GM12878 (cell line): Measurements from ENCODE around the gene PPP1R9B. TPM values are rescaled to one million over a fixed set of nuclear protein-coding genes. Genes with fewer than 3 reads are reported as not detected.

Source experiments
- ATAC-seq: fragments of 200-7000 bp; cut with Tn5 transposase; 3 replicates; pipeline ENCODE4 v1.9.1; 2020; ENCODE audit warnings: mild to moderate bottlenecking, moderate library complexity
- BruUV-seq: library from RNA; stranded (reverse); fragments of 400-500 nt; replicated peaks from 2 replicates; lab custom pipeline; 2021; lab: Mats Ljungman, UMichigan
- CTCF ChIA-PET: fragments of 300-600 bp; sonication (Branson Sonifier 250); formaldehyde crosslinking; extraction: SDS; loops from one replicate; lab custom pipeline; 2021; ENCODE audit warnings: inconsistent platforms; lab: Yijun Ruan, JAX
- POLR2A ChIA-PET: fragments of 350-600 bp; formaldehyde crosslinking; extraction: SDS; loops from one replicate; lab custom pipeline; 2021; ENCODE audit warnings: inconsistent platforms; lab: Charles Lee
- RAD21 ChIA-PET: fragments of 300-600 bp; sonication (Branson Sonifier 250); formaldehyde crosslinking; loops from one replicate; lab custom pipeline; 2023; ENCODE audit warnings: antibody characterized with exemption; ENCODE audit not compliant: unreplicated experiment; lab: Charles Lee
- SMC1A ChIA-PET: fragments of 300-600 bp; sonication (Branson Sonifier 250); formaldehyde crosslinking; loops from one replicate; lab custom pipeline; 2023; ENCODE audit not compliant: unreplicated experiment, uncharacterized antibody; lab: Charles Lee
- DNase-seq: peaks from one replicate; pipeline ENCODE4 v3.0.0-alpha.2; 2011; ENCODE audit warnings: low read depth, low spot score
- FAIRE-seq: peaks from 3 replicates; lab custom pipeline; 2011; peaks lifted over from hg19 to GRCh38; lab: Jason Lieb, UNC
- H2AFZ ChIP-seq: 2 replicates; pipeline ENCODE4 v1.6.0; 2011; ENCODE audit warnings: low read depth, low read length, control low read depth; ENCODE audit not compliant: control insufficient read depth
- H3K27ac ChIP-seq: 2 replicates; pipeline ENCODE4 v1.5.1; 2011; ENCODE audit warnings: control low read depth; ENCODE audit not compliant: control insufficient read depth, insufficient read depth
- H3K27me3 ChIP-seq, 2 experiments: replicated peaks in 1 of 2; 2 replicates each; pipeline versions ENCODE4 v1.6.0 to v1.6.1; 2011; ENCODE audit warnings: low read length in 1 of 2; ENCODE audit not compliant: control insufficient read depth in 2 of 2, insufficient read depth in 2 of 2
- H3K36me3 ChIP-seq, 2 experiments: 2 replicates each; pipeline ENCODE4 v1.5.1; 2011; ENCODE audit warnings: low read length in 1 of 2; ENCODE audit not compliant: control insufficient read depth in 2 of 2, insufficient read depth in 2 of 2
- H3K4me1 ChIP-seq: 2 replicates; pipeline ENCODE4 v1.6.1; 2011; ENCODE audit warnings: mild to moderate bottlenecking, low read length, moderate library complexity, mixed read lengths; ENCODE audit not compliant: control insufficient read depth, insufficient read depth
- H3K4me2 ChIP-seq: 2 replicates; pipeline ENCODE4 v1.6.0; 2011; ENCODE audit warnings: control low read depth; ENCODE audit not compliant: control insufficient read depth, insufficient read depth
- H3K4me3 ChIP-seq: fragments of 200-600 bp; sonication (generic); 2 replicates; pipeline ENCODE4 v1.5.1; 2016
- H3K79me2 ChIP-seq: 2 replicates; pipeline ENCODE4 v1.6.0; 2011; ENCODE audit warnings: low read length; ENCODE audit not compliant: control insufficient read depth, insufficient read depth
- H3K9ac ChIP-seq: 2 replicates; pipeline ENCODE4 v1.8.0; 2011; ENCODE audit warnings: low read length, control low read depth, mixed read lengths; ENCODE audit not compliant: control insufficient read depth, insufficient read depth
- H3K9me3 ChIP-seq: replicated peaks from 3 replicates; pipeline ENCODE4 v1.5.1; 2011; ENCODE audit warnings: mild to moderate bottlenecking, low read length; ENCODE audit not compliant: control insufficient read depth, insufficient read depth
- H4K20me1 ChIP-seq: 2 replicates; pipeline ENCODE4 v1.6.0; 2011; ENCODE audit not compliant: control insufficient read depth, insufficient read depth
- CUX1 ChIP-seq: IDR thresholded peaks from 2 replicates; pipeline ENCODE4 v1.6.1; 2012; ENCODE audit warnings: improper control_type of control experiment, low read depth, low read length; ENCODE audit not compliant: insufficient replicate concordance
- ETV6 ChIP-seq, 2 experiments: fragments of 450-650 bp in 1 of 2; IDR thresholded peaks in 1 of 2; conservative IDR thresholded peaks in 1 of 2; 2 replicates each; pipeline ENCODE4 v1.6.1; 2014; ENCODE audit warnings: antibody characterized with exemption in 1 of 2, borderline replicate concordance in 1 of 2, low read depth in 1 of 2, mild to moderate bottlenecking in 1 of 2, moderate library complexity in 1 of 2
- EZH2 ChIP-seq: IDR thresholded peaks from 2 replicates; pipeline ENCODE4 v1.6.1; 2012; ENCODE audit warnings: low read depth, mild to moderate bottlenecking, control low read depth, inconsistent platforms, low read length, borderline replicate concordance; ENCODE audit not compliant: control insufficient read depth
- MYB ChIP-seq: fragments of 150-350 bp; IDR thresholded peaks from 2 replicates; pipeline ENCODE4 v1.6.1; 2014; ENCODE audit warnings: mild to moderate bottlenecking, low read depth, low read length, borderline replicate concordance
- NR2C1 ChIP-seq: fragments of 450-650 bp; IDR thresholded peaks from 2 replicates; pipeline ENCODE4 v1.6.1; 2017; ENCODE audit warnings: antibody characterized with exemption, mild to moderate bottlenecking, moderate library complexity
- NR2C2 ChIP-seq: IDR thresholded peaks from 2 replicates; pipeline ENCODE4 v1.6.1; 2011; ENCODE audit warnings: borderline replicate concordance, low read depth; ENCODE audit not compliant: control insufficient read depth, insufficient read length
- PML ChIP-seq: IDR thresholded peaks from 2 replicates; pipeline ENCODE4 v1.6.1; 2012; ENCODE audit warnings: low read length, inconsistent platforms
- POLR2A ChIP-seq: IDR thresholded peaks from 2 replicates; pipeline ENCODE4 v1.6.1; 2011; ENCODE audit warnings: low read depth, mild to moderate bottlenecking, low read length
- POU2F2 ChIP-seq: IDR thresholded peaks from 3 replicates; pipeline ENCODE4 v1.6.1; 2011; ENCODE audit warnings: low read depth, mild to moderate bottlenecking, low read length, borderline replicate concordance
- SREBF2 ChIP-seq: IDR thresholded peaks from 2 replicates; pipeline ENCODE4 v1.6.1; 2012; ENCODE audit warnings: mild to moderate bottlenecking, low read length
- TAF1 ChIP-seq: IDR thresholded peaks from 2 replicates; pipeline ENCODE4 v1.6.1; 2011; ENCODE audit warnings: mild to moderate bottlenecking, low read depth, low read length, borderline replicate concordance
- WGBS: methylation state at CpG from one replicate; pipeline ENCODE4 v1.1.6; 2016; ENCODE audit warnings: low lambda C conversion rate; ENCODE audit not compliant: insufficient replicate concordance, insufficient coverage; ENCODE audit errors: missing lambda C conversion rate; 5-methylcytosine and 5-hydroxymethylcytosine counted together
- in situ Hi-C: fragments of 300-500 bp; cut with MboI; formaldehyde crosslinking; loops from 9 replicates; pipeline ENCODE4 v1.14.3; 2018; ENCODE audit warnings: mixed read lengths
- intact Hi-C: fragments of 100-400 bp; cut with micrococcal nuclease; formaldehyde crosslinking; loops from one replicate; pipeline ENCODE4 v1.14.2; 2022; ENCODE audit not compliant: unreplicated experiment
- polyA plus RNA-seq, 11 experiments: library from polyadenylated mRNA; depleted of rRNA in 4 of 11; unstranded in 6 of 11; stranded (reverse) in 5 of 11; fragments of >200 nt; fragmentation: Nextera tagmentation in 4 of 11; fragmentation: Illumina TruSeq in 1 of 11; extraction: Ambion mirVana in 4 of 11; extraction: Trizol in 1 of 11; gene quantifications; 1 replicate in 1 of 11; 2 replicates in 10 of 11; pipeline versions ENCODE4 v1.2.1 to v1.2.3, GENCODE V29; 2011 to 2016; ENCODE audit warnings: inconsistent platforms in 2 of 11, missing spikeins in 2 of 11, low read depth in 1 of 11
- total RNA-seq, 4 experiments: library from RNA; depleted of rRNA in 3 of 4; stranded (reverse); fragments of >200 nt in 3 of 4; fragmentation: Illumina TruSeq in 1 of 4; extraction: Trizol in 1 of 4; gene quantifications; 2 replicates each; pipeline versions ENCODE4 v1.2.1 to v1.2.3, GENCODE V29; 2013 to 2021
- TF ChIP-seq, protein P1 (sequence below): fragments of 450-650 bp; IDR thresholded peaks from 2 replicates; pipeline ENCODE4 v1.6.1; 2017; ENCODE audit warnings: mild to moderate bottlenecking, moderate library complexity

Gene PPP1R9B
- total and polyA plus RNA-seq, 10 of the 15 experiments (the other 5 are each of a cell fraction or from before 2014, with no cell fraction given): 0.20 to 107 (median 37.5) TPM

DNA sequence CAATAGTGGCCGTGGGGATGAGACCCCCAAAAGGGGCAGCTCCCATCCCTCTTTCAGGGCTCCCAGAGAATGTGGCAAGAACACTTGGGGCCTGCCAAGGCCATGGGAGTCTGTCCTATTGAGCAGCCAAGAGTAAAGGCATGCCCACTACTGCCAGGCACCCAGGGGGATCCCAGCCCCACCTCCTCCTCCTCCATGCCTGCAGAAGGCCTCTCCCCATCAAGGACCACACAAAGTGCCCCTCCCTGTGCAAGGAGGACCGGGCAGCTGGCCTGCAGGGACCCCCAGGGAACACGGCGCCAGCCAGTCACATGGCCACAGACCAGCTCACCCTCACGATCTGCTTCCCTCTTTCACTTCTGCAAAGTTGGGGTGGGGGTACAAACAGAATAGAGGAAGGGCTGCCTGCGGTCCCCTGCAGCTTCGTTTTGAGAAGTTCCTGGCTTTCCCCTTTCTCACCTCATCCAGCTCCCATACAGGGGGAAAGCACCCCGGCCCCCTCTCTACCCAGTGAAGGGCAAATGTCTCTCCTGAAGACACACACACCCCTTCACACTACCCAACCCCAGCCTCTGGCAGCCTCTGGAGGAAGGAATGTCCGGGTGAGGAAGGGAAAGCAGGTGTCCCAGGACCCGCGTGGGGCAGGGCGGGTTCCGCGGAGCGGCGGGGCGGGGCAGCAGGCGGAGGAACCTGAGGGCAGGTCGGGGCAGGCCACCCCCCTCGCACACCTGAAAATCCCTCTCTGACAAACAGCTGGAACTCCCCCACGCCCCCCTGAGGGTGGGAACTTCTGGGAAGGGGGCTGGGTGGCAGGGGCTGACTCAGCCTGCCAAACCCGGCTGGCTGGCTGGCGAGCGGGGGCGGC is 2.0 kb downstream of the PPP1R9B start:
- H3K27me3 ChIP-seq: no peaks in the 10 kb centered on the region
- peak; percentile 91 for FAIRE-seq
- peak overlapping the region; percentile 89 for H3K27ac ChIP-seq
- peak overlapping the region; percentile 96 for H3K4me2 ChIP-seq
- peaks cover 15 to 24% of the 10 kb centered on the region in 2 experiments for H3K36me3 ChIP-seq
- BruUV-seq: no TSS peak
- CTCF ChIA-PET: interaction anchor here (1.0 to 9.3 kb wide), 7 partner anchors 9 to 54 kb away, joined by 6 to 99 read pairs (median 15); partner anchors contain the start of gene PDK2
- SMC1A ChIA-PET: interaction anchor here (0.8 to 2.9 kb wide), 8 partner anchors 10 to 54 kb away, joined by 3 to 14 read pairs (median 6); partner anchors contain the start of gene PDK2
- peak; percentile 81 for DNase-seq
- peak overlapping the region; percentile 92 for H3K9ac ChIP-seq
- H4K20me1 ChIP-seq: peaks cover 4% of the 10 kb centered on the region
- ATAC-seq: peak; percentile 61
- H3K4me1 ChIP-seq: peaks cover 48% of the 10 kb centered on the region
- H2AFZ ChIP-seq: no peak overlapping the region
- H3K9me3 ChIP-seq: no peaks in the 10 kb centered on the region
- POLR2A ChIA-PET: interaction anchor here (0.5 to 2.7 kb wide), 10 partner anchors 10 to 170 kb away, joined by 3 to 18 read pairs (median 4); partner anchors contain the start of gene SGCA
- peak overlapping the region; percentile 95 for H3K4me3 ChIP-seq
- under 1% methylated on average over 16 of the region's 25 CpGs for WGBS
- intact Hi-C loops (loop anchor here (5.0 kb wide), 1 partner anchor 51 kb away; the partner anchor contains the start of gene PDK2), in situ Hi-C loops (no loop called here)
- RAD21 ChIA-PET: interaction anchor here (0.6 to 2.9 kb wide), 13 partner anchors 8 to 503 kb away, joined by 3 to 19 read pairs (median 4); partner anchors contain the start of genes SAMD14 and SGCA
- peaks cover 82% of the 10 kb centered on the region for H3K79me2 ChIP-seq
- TF ChIP-seq ETV6 (conservative IDR thresholded peaks at IDR 0.05 in 1 of 2, IDR thresholded peaks at IDR 0.05 in 1 of 2; ENCODE audit: borderline replicate concordance in 1 of 2, low read depth in 1 of 2): peak in 1 of 2 experiments; percentile 60; a peak in 2 of 4 replicates
- TF ChIP-seq NR2C1: no peak
- TF ChIP-seq TAF1: peak; percentile 44; the same call in 1 of the 2 replicates
- TF ChIP-seq POLR2A: no peak
- TF ChIP-seq SREBF2: no peak
- no peak for TF ChIP-seq NR2C2
- peak; percentile 73; the same call in 2 of the 3 replicates for TF ChIP-seq POU2F2
- TF ChIP-seq, protein P1, sequence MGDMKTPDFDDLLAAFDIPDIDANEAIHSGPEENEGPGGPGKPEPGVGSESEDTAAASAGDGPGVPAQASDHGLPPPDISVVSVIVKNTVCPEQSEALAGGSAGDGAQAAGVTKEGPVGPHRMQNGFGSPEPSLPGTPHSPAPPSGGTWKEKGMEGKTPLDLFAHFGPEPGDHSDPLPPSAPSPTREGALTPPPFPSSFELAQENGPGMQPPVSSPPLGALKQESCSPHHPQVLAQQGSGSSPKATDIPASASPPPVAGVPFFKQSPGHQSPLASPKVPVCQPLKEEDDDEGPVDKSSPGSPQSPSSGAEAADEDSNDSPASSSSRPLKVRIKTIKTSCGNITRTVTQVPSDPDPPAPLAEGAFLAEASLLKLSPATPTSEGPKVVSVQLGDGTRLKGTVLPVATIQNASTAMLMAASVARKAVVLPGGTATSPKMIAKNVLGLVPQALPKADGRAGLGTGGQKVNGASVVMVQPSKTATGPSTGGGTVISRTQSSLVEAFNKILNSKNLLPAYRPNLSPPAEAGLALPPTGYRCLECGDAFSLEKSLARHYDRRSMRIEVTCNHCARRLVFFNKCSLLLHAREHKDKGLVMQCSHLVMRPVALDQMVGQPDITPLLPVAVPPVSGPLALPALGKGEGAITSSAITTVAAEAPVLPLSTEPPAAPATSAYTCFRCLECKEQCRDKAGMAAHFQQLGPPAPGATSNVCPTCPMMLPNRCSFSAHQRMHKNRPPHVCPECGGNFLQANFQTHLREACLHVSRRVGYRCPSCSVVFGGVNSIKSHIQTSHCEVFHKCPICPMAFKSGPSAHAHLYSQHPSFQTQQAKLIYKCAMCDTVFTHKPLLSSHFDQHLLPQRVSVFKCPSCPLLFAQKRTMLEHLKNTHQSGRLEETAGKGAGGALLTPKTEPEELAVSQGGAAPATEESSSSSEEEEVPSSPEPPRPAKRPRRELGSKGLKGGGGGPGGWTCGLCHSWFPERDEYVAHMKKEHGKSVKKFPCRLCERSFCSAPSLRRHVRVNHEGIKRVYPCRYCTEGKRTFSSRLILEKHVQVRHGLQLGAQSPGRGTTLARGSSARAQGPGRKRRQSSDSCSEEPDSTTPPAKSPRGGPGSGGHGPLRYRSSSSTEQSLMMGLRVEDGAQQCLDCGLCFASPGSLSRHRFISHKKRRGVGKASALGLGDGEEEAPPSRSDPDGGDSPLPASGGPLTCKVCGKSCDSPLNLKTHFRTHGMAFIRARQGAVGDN: peak; percentile 12; the same call in 1 of the 2 replicates
- TF ChIP-seq MYB: 0 out of 2 replicates have a peak, but pooled peaks have one; percentile 26
- no peak for TF ChIP-seq CUX1
- no peak for TF ChIP-seq PML
- no peak for TF ChIP-seq EZH2
